Right lobe of liver (tissue), 6 donors: ENCODE measurements around the gene FBXL14. TPM values are rescaled to one million over a fixed set of nuclear protein-coding genes. Genes with fewer than 3 reads are reported as not detected.

ENCODE experiments used
- ATAC-seq, 4 donors: fragments of 200-7000 bp; cut with Tn5 transposase; one replicate each; pipeline ENCODE4 v1.9.1; 2020; ENCODE audit warnings: mild to moderate bottlenecking in 4 of 4, moderate library complexity in 4 of 4
- DNase-seq, 3 donors: peaks; one replicate each; pipeline ENCODE4 v3.0.0-alpha.2; 2020
- H3K27ac ChIP-seq, 3 donors: fragments of 200-600 bp; one replicate each; pipeline ENCODE4 v1.8.0; 2022
- H3K27me3 ChIP-seq, 2 donors: fragments of 200-600 bp; one replicate each; pipeline ENCODE4 v1.8.0; 2022
- H3K36me3 ChIP-seq, 4 donors: fragments of 200-600 bp; sonication (generic) in 1 of 4; one replicate each; pipeline versions ENCODE4 v1.5.1 to v1.8.0; 2017 to 2022; ENCODE audit warnings: control low read depth in 1 of 4
- H3K4me1 ChIP-seq, 4 donors: fragments of 200-600 bp; sonication (generic) in 1 of 4; one replicate each; pipeline versions ENCODE4 v1.5.1 to v1.8.0; 2017 to 2022; ENCODE audit warnings: control low read depth in 1 of 4
- H3K4me3 ChIP-seq, 3 donors: fragments of 200-600 bp; one replicate each; pipeline ENCODE4 v1.8.0; 2022
- H3K9me3 ChIP-seq, 4 donors: fragments of 200-600 bp; sonication (generic) in 1 of 4; one replicate each; pipeline versions ENCODE4 v1.5.1 to v1.8.0; 2017 to 2022; ENCODE audit warnings: control low read depth in 1 of 4
- CTCF ChIP-seq, 4 donors: fragments of 200-600 bp in 3 of 4; fragments of 450-650 bp in 1 of 4; IDR thresholded peaks; one replicate each; pipeline versions ENCODE4 v1.5.1 to v1.8.0; 2016 to 2022; ENCODE audit warnings: antibody characterized with exemption in 4 of 4, mild to moderate bottlenecking in 2 of 4
- POLR2A ChIP-seq: fragments of 450-650 bp; IDR thresholded peaks from one replicate; pipeline ENCODE4 v1.6.1; 2017; ENCODE audit warnings: antibody characterized with exemption, mild to moderate bottlenecking
- WGBS: methylation state at CpG from one replicate; pipeline ENCODE4 v1.1.6; 2018; ENCODE audit warnings: low coverage, low lambda C conversion rate; ENCODE audit not compliant: insufficient coverage; ENCODE audit errors: missing lambda C conversion rate; 5-methylcytosine and 5-hydroxymethylcytosine counted together
- intact Hi-C, 2 donors: fragments of 100-400 bp; cut with DNase I; formaldehyde crosslinking; loops; one replicate each; pipeline versions ENCODE4 v1.11.2 to v1.14.1; 2022
- total RNA-seq, 6 experiments: library from RNA; depleted of rRNA in 2 of 6; stranded (reverse); fragments of >200 nt in 2 of 6; fragmentation: NEBNext Ultra II Directional in 3 of 6; extraction: Animal tissue kit (Norgen Biotek cat#: 25700) in 3 of 6; gene quantifications; one replicate each; pipeline versions ENCODE4 v1.1.0 to v1.2.4, GENCODE V29; 2016 to 2023
- donor health status: DM: no; HTN: yes; CAD: no.
- donor health status: DM: no; HTN: no; CAD: no.
- donor health status: DM: no; HTN: no; CAD: no.
- donor health status: DM: no; HTN: yes; CAD: no.
- donor health status: DM: no; HTN: yes; CAD: no.

Gene FBXL14
- total RNA-seq, 6 experiments from 2014 or later: 4.7 to 6.8 (median 5.4) TPM

DNA sequence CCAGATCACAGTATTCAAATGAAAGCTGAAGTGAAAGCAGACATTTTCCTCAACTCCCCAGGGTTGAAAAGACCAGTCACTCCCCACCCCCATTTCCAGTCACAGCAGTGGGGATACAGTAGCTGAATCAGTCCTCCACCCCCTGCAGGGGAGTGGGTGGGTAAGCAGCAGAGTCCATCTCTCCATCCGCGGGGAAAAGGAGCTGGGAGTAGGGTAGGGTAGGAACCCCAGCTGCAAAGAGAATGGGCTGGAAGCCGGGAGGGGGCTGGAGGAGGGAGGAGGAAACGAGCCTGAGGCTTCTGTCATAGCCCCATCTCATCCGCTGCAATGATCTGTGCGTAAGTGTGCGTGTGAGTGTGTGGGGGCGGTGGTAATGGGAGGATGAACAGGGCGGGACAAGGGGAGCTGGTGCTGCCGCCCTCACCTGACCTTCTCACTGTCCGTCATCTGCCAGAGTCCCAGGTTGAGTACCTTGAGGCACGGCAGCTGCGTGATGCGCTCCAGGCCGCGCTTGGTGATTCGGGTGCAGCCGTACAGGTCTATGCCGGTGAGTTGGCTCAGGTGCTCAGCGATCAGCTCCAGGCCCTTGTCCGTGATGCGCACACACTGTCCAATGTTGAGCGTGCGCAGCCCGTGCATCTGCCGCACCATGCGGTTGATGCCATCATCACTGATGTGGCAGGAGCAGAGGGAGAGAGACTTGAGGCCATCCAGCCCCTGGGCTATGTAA, 1.8 kb downstream of the FBXL14 start:
- Histone ChIP-seq H3K9me3 (no peaks in the 10 kb centered on the region), H3K36me3 (no peaks in the 10 kb centered on the region), H3K4me3 (peak overlapping the region; percentile 74 to 80 (median 79)), H3K27ac (peak overlapping the region; percentile 21 to 95 (median 69)), H3K27me3 (no peaks in the 10 kb centered on the region), H3K4me1 (peaks cover 0 to 35% (median 9%) of the 10 kb centered on the region in 4 donors)
- no peak for DNase-seq
- WGBS: 19% methylated on average over 15 of the region's 27 CpGs
- TF ChIP-seq POLR2A: no peak
- no peak for TF ChIP-seq CTCF (IDR thresholded peaks at IDR 0.05)
- peak in 2 of 4 donors; percentile 14 to 25 for ATAC-seq
- intact Hi-C loops: no loop called here

- WGBS: 24% methylated on average over 4 of the region's 4 CpGs
- Histone ChIP-seq H3K9me3 (no peaks in the 10 kb centered on the region), H3K27me3 (no peaks in the 10 kb centered on the region), H3K27ac (no peak overlapping the region), H3K4me3 (peak overlapping the region in 2 of 3 donors; percentile 22 to 79), H3K4me1 (peaks cover 0 to 35% (median 9%) of the 10 kb centered on the region in 4 donors), H3K36me3 (peaks cover 0 to 6% (median 0%) of the 10 kb centered on the region in 4 donors)
- TF ChIP-seq POLR2A: no peak
- TF ChIP-seq CTCF (IDR thresholded peaks at IDR 0.05): no peak
- intact Hi-C loops: no loop called here
- ATAC-seq (no peak), DNase-seq (no peak)
Measured at GRCh38 chr12:1591543-1591942, 2.8 kb downstream of the FBXL14 start.

DNA sequence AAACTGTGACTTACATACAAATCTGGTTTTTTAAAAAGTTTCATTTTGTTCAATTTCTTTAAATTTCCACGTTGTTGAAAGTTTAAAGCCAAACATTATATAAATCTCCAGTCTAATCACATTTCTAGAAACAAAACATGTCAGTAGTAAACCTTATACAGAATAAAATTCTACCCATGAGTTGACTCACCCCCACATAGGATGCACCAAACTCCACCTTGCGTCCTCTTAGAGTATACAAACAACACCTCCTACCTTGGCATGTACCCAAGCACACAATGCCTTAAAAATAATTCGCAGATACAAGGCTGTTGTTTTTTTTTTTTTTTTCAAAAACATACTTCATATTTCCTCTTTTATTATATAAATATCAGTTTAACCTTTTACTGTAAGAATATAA, 3.3 kb downstream of the FBXL14 start:
- H3K4me1 ChIP-seq: peaks cover 0 to 35% (median 9%) of the 10 kb centered on the region in 4 donors
- H3K4me3 ChIP-seq: peak overlapping the region in 1 of 3 donors; percentile 18
- no peak for ATAC-seq
- H3K9me3 ChIP-seq: no peaks in the 10 kb centered on the region
- H3K27me3 ChIP-seq: no peaks in the 10 kb centered on the region
- H3K36me3 ChIP-seq: peaks cover 0 to 6% (median 0%) of the 10 kb centered on the region in 4 donors
- TF ChIP-seq CTCF (IDR thresholded peaks at IDR 0.05) (peak in 1 of 4 donors; percentile 14), POLR2A (no peak)
- H3K27ac ChIP-seq: no peak overlapping the region
- WGBS: 19% methylated on average over 3 of the region's 3 CpGs
- DNase-seq: no peak
- intact Hi-C loops: no loop called here

DNA sequence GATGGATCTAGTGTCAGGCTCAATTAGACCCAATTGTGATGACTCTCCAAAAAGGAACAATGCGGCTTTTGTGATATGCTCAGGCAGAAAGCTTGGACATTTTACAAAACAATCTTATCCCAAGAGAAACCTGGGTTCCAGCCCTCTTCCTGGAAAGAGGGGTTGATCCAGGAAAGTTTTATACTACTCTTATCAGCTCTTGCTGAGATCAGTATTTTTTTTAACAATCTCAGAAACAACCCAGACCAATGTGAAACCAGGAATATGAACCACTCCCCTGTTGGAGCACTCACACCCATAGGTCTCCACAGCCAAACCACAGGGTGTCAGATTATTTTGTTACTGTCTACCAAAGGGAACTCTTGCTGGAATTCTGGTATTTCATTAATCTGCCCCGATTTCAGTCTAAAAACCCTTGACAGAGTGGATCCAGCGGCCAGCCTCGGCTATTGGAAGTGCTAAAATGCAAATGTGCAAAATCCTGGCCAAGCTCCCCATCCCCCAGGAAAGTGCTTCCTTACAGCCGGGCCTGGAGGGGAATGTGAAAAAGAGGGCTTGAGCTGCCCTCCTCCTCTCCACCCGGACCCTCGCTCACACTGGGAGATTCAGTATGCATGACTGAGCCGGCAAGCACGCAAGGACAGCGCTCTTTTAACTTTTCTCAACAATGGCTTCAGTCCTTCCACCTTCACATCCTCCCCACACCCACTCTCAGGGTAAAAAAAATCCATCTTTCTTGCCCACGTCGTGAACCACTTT, 4.0 kb downstream of the FBXL14 start:
- Histone ChIP-seq H3K27ac (peak overlapping the region in 2 of 3 donors; percentile 16 to 17), H3K27me3 (no peaks in the 10 kb centered on the region), H3K4me3 (peak overlapping the region in 2 of 3 donors; percentile 12 to 18), H3K4me1 (peaks cover 0 to 35% (median 9%) of the 10 kb centered on the region in 4 donors), H3K36me3 (peaks cover 0 to 6% (median 0%) of the 10 kb centered on the region in 4 donors), H3K9me3 (no peaks in the 10 kb centered on the region)
- WGBS: 55% methylated on average over 12 of the region's 12 CpGs
- TF ChIP-seq POLR2A (no peak), CTCF (IDR thresholded peaks at IDR 0.05) (no peak)
- no peak for DNase-seq
- ATAC-seq: peak in 1 of 4 donors; percentile 3
- intact Hi-C loops: no loop called here
